ENCODE results near the gene F2R.

DNA sequence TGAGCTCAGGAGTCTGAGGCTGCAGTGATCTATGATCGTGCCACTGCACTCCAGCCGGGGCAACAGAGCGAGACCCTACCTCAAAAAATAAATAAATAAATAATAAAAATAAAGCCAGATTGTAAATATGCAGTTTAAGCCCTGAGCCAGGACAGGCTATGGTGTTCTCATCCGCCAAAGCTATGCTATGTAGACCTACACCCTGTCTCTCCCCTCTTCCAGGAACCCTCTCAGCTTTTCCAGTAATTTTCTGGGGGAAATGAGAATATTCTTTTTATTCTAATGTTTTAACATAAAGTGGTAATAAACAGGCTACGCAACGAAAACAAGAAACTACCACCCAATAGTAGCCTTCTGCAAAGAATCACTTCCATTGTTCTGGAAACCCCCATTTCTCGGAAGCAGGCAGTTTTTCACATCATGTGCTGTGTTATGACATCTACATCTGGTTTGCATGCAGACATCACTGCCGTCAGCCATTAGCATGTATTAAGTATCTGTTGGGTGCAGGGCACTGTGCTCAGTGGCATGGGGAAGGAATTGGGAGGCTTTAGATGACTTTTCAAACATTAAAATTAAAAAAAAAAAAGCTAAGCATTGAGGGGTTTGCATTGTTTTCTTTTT lies 38.0 kb upstream of the F2R start:
- TF ChIP-seq, protein P1, sequence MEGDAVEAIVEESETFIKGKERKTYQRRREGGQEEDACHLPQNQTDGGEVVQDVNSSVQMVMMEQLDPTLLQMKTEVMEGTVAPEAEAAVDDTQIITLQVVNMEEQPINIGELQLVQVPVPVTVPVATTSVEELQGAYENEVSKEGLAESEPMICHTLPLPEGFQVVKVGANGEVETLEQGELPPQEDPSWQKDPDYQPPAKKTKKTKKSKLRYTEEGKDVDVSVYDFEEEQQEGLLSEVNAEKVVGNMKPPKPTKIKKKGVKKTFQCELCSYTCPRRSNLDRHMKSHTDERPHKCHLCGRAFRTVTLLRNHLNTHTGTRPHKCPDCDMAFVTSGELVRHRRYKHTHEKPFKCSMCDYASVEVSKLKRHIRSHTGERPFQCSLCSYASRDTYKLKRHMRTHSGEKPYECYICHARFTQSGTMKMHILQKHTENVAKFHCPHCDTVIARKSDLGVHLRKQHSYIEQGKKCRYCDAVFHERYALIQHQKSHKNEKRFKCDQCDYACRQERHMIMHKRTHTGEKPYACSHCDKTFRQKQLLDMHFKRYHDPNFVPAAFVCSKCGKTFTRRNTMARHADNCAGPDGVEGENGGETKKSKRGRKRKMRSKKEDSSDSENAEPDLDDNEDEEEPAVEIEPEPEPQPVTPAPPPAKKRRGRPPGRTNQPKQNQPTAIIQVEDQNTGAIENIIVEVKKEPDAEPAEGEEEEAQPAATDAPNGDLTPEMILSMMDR (conservative IDR thresholded peaks at IDR 0.05): no peak
- TF ChIP-seq ZFX (IDR thresholded peaks at IDR 0.05): no peak

Measured in C4-2B (cell line).